GM19193 (cell line): ENCODE results near the gene KLRK1.
"Not testable (repeated sequence)": the region's sequence is repeated elsewhere in the genome, so short reads cannot be mapped to it uniquely, and the experiment has no call there.

Experiments used
- POLR2A ChIP-seq: IDR thresholded peaks from 4 replicates; pipeline ENCODE4 v1.6.1; 2011; ENCODE audit not compliant: insufficient read depth, insufficient read length; ENCODE audit errors: extremely low read depth

The KLRK1 gene

DNA sequence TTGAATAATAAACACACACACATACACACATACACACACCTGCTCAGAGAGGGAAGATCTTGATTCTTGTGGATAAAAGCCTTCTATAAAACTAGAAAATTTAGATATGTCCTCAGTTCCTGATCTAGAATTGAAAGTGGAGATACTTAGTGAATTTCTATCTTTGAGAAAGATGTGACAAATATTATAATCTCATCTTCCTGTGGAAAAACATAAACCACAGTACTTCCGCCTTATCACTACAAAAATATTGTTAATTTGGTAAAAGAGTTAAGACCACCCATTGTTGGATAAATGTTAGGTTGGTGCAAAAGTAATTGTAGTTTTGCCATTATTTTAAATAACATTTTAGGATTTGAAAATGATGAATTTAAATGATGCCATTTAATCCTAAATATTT lies at the start of gene KLRK1:
Gene KLRK1, minus strand, starts transcription at position 138 of the 400 bp plus-strand sequence. CDS start 1,231 bp downstream, outside the sequence.
- TF ChIP-seq POLR2A, result no peak

DNA sequence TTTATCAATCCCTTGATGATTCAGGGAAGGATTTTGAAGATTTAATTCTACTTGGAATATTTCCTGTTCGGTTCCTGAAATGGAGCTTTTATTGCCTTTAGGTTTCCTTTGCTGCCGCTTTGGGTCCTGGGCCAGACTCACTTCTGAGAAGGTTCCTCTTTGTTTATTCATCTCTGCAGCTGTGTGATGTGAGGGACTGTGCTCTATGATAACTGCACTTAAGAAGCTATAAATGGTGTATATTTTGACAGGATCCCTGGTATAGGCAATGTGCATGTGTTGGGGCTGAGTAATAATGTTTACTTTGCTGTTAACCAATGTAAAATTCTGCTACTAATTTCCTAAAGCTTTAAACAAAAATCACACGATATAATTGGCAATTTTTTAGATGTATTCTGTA lies 46.0 kb upstream of the KLRK1 start, which contains the start of gene KLRC2:
Gene KLRC2, minus strand, starts transcription at position 195 of the 400 bp plus-strand sequence. Its CDS starts 24 bp downstream, at position 171.
- not testable (repeated sequence) for TF ChIP-seq POLR2A

DNA sequence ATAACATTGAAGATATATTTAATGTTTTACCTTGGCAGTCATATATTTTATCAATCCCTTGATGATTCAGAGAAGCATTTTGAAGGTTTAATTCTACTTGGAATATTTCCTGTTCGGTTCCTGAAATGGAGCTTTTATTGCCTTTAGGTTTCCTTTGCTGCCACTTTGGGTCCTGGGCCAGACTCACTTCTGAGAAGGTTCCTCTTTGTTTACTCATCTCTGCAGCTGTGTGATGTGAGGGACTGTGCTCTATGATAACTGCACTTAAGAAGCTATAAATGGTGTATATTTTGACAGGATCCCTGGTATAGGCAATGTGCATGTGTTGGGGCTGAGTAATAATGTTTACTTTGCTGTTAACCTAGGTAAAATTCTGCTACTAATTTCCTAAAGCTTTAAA lies 30.5 kb upstream of the KLRK1 start, which contains the start of gene KLRC3:
Gene KLRC3, minus strand, starts transcription at position 262 of the 400 bp plus-strand sequence. Its CDS starts 45 bp downstream, at position 217.
- TF ChIP-seq POLR2A, result not testable (repeated sequence)

DNA sequence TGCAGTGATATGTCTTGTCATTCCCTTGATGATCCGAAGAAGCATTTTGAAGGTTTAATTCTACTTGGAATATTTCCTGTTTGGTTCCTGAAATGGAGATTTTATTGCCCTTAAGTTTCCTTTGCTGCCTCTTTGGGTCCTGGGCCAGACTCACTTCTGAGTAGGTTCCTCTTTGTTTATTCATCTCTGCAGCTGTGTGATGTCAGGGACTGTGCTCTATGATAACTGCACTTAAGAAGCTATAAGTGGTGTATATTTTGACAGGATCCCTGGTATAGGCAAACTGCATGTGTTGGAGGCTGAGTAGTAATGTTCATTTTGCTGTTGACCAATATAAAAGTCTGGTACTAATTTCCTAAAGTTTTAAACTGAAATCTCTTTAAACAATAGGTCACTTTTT lies 19.6 kb upstream of the KLRK1 start, which contains the start of gene KLRC4:
Gene KLRC4, minus strand, starts transcription at position 366 of the 400 bp plus-strand sequence. Its CDS starts 182 bp downstream, at position 184.
- no peak for TF ChIP-seq POLR2A

DNA sequence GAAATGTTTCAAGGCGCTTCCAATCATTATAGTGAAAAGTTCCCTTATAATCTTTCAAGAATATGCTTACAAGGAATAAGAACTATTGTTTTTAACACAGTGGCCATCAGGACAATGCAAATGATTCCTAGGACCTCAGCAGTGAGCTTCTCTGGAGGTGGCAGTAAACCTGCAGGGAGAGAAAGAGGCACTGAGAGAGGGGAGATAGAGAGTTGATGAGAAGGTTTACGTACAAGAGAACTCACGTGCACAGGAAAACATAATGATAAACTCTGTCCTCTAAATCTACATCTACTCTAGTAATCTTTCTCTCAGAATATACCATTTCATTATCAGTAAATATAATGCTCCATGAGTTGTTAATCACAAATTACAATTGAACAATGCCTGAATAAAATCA lies 19.0 kb upstream of the KLRK1 start:
- no peak for TF ChIP-seq POLR2A

DNA sequence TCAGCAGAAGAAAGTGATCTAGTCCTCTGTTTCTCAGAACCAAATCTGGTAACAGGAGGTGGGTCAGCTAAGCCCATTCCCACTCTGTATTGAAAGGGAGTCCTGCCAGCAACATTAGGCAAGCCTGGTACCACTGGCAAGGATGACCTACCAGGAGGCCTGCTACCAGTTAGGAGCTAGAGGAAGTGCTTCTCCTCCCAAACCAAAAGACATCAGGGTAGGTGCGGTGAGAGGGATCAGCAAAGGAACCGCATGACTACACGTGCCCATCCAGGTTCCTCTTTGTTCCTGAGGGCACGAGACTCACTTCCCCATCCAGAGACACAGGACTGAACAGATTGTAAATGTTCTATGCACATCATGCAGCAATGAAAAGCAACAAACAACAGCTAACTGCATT lies 16.9 kb upstream of the KLRK1 start:
- TF ChIP-seq POLR2A, result no peak

DNA sequence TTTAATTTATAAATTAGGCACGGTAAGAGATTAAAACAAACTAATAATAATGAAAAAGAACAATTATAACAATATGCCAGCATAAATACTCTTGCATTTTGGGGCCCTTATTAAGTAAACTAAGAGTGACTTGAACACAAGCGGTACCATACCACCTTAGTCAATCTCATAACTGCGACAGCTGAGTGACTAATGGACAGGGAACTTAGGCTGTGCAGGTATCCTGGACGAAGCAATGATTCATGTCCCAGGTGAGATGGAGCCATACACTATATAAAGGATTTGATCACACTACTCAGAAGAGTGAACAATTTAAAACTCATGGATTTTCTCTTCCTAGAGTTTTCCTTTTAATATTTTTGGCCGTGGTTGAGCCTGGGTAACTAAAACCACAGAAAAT lies 15.5 kb upstream of the KLRK1 start:
- TF ChIP-seq POLR2A, result no peak

DNA sequence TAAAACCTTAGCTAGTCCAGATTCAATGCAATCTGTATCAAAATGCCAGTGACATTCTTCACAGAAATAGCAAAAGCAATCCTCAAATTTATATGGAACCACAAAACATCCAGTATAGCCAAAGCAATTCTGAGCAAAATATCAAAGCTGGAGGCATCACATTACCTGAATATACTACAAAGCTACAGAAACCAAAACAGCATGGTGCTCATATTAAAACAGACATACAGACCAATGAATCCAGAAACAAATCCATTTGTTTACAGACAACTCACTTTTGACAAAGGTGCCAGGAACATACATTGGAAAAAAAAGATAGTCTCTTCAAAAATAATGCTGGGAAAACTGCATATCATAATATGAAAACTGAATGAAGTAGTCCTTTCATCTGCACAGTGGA lies 15.0 kb upstream of the KLRK1 start:
- TF ChIP-seq POLR2A, result no peak

DNA sequence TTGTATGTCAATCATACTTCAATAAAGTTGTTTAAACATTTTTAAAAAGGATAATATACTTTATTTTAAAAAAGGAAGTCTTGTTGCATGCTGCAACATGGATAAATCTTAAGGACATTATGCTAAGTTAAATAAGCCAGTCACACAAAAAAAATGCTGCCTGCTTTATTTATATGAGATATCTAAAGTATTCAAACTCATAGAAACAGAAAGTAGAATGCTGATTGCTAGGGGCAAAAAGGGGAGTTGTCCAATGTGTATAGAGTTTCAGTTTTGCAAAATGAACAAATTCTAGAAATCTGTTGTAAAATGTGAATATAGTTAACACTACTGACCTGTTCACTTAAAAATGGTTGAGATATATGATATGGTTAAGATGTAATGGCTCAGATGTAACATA lies 11.0 kb upstream of the KLRK1 start:
- no peak for TF ChIP-seq POLR2A

DNA sequence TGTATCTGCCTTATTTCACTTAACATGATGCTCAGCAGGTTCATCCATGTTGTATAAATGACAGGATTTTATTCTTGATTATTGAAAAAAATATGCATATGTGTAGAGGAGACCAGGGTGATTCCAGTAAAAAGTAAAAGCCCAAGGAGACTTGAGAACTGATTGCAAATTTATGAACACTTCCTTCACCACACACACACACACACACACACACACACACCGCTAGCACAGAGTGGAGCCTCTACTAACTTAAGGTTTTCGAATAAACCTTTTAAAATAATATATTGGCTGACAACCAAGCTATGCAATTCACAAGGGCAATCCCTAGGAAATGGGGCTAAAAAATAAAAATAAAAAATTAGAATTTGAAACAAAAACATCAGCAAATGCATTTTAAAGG lies 8.3 kb upstream of the KLRK1 start:
- TF ChIP-seq POLR2A, result no peak

DNA sequence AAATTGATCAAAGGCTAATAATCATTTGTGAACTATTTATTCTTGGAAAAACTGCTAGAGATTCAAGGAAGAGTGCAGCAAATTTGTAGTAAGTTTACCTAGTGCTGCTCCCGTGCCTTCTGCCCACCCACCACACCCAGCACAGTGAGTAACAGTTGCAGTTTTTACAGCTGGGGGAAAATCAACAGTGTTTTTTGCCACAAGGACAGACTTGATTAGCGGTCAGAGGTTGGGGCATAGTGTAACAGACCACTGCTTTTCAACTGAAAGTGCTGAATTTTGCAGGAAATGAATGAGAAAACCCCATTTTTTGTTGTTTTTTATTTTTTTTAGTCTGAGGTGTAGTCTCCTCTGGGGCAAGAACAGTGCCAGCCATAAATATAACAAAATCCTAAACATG lies 7.5 kb upstream of the KLRK1 start:
- no peak for TF ChIP-seq POLR2A

DNA sequence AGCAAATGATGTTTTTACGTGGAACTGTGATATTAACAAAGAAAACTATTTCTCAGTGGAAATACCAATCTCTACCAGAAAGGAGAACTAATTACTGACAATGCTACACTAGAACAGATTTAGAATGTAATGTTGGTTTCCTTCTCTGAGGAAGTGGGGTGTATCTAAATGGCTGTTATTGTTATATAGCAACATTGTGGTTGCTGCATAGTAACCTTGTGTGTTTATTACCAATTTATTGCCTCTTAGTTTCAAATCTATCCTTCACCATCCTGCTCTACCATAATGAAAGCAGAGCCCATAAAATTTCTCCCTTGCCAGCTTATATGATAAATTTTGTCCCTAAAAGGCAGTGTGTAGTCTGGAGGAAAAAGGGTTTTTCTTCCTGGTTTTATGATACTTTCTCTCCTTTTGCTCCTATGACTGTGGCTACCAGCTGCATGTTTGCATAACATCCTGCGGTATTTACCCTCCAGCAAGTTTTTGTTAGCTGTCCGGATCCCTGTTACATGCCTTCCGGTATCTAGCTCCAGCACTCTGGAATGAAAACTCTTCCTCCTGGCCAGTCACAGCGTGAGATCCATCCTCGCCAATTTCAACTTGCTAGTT lies 5.7 kb upstream of the KLRK1 start:
- TF ChIP-seq POLR2A, result no peak

DNA sequence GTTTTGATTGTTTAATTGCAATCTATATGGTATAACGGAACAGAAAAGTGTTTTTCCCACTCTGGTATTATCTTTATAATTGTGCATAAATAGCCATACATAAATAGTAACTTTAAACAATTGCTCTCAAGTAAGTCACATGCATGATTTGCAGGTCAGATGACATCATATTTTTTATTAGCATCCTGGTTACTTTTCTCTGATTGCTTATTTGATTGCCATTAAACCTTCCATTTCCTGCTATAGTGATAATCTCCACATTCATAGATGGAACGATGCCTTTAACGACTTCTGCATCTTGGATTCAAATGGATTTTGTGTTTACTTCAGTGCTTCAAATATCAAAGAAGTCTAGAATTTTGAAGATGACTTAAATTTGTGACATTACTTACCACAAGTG lies 3.5 kb upstream of the KLRK1 start:
- no peak for TF ChIP-seq POLR2A

DNA sequence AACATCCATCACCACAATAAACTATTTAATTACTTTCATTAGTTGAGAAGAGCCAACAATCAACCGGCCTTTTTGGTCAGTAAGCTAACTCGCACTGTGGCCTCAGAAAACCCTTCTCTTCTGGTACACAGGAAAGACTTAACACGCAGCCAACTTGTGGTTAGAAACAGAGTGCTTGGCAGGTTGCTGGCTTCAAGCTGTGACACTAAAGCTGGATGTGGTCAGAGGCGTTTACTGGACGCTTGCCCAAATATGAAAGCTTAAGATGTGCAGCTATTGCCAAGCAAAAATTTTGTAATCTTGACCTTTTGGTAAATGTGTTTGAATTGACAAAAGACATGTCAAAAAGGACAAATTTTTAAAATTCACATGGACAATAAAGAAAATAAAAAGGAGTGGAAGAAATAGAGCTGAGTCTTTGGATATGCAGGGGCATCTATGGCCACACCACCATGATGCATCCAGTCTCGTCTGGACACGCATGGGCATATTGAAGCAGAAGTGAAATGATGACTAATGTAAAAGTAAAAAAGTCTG lies 2.6 kb upstream of the KLRK1 start:
- TF ChIP-seq POLR2A, result no peak

DNA sequence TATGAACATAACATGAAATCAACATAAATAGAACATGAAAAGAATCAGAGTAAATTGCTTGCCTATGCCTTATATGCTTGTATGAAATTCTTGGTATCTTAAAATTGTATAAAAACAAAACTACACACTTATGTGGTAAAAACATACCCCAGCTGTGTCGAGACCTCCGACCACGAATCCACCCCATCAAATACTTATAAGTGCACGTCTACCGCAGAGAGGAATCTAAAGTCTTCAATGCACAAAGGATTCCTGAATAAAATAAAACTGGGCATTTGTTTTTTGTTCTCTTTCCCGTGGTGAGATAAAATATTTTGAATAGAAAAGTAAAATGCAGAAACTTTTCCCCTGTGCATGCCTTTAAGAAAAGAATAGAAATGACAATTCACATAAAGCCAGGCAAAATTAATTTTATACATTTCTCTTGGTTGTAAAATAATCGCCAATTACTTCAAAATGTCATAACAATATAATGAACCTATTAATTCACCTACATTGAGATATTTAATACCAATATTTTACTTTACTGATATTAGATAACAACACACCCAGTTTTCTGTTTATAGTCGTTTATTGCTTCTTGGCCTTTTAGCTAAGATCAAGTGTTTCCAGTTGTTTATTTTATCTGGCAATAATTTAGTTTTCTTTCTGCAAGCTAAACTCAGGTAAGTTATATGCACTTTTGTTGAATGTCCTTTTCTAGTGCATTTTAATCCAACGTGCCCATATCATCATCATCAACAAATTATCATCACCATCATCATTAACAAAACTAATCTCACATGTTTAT lies 1.0 kb downstream of the KLRK1 start:
- no peak for TF ChIP-seq POLR2A

DNA sequence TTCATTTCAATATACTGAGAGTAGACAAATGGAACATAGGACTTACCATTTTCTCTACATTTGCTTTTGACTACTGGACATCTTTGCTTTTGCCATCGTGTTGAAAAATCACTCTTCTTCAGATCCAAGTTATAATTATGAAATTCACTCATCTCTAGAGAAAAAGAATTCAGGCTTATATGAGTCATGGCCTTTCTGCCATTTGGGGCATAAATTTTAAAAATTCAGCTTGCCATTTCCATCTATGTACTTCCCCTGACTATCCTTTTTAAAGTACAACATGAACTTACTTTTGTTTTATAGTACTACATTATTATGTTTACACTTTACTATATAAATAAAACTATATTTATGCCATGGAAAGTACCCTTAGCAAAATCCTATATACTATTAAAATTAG lies 3.0 kb downstream of the KLRK1 start:
- TF ChIP-seq POLR2A, result no peak
